CD1c-positive myeloid dendritic cell (primary cell): ENCODE results near the gene FAM185A.
A peak's percentile ranks its signal among the peaks of the same experiment; 100 is the strongest.
"Not testable (repeated sequence)": the region's sequence is repeated elsewhere in the genome, so short reads cannot be mapped to it uniquely, and the experiment has no call there.

Source experiments
- DNase-seq: peaks from one replicate; pipeline ENCODE4 v3.0.0-alpha.2; 2016; ENCODE audit errors: extremely low spot score

Gene FAM185A

GRCh38 chr7:102830197-102830596 is 81.4 kb downstream of the FAM185A start:
- DNase-seq = no peak

GRCh38 chr7:102832674-102833073 is 83.9 kb downstream of the FAM185A start:
- DNase-seq = no peak

GRCh38 chr7:102833343-102833742 is 84.5 kb downstream of the FAM185A start:
- no peak for DNase-seq

- no peak for DNase-seq
Observed at GRCh38 chr7:102834466-102834865, 85.7 kb downstream of the FAM185A start.

GRCh38 chr7:102834999-102835398 is 86.2 kb downstream of the FAM185A start:
- DNase-seq = peak; percentile 9

GRCh38 chr7:102836191-102836919 is 87.6 kb downstream of the FAM185A start:
- DNase-seq = no peak

- DNase-seq = no peak
Observed at GRCh38 chr7:102836977-102837376, 88.2 kb downstream of the FAM185A start.

GRCh38 chr7:102837802-102838201 is 89.0 kb downstream of the FAM185A start:
- no peak for DNase-seq

- DNase-seq = not testable (repeated sequence)
Observed at GRCh38 chr7:102838572-102839101, 89.8 kb downstream of the FAM185A start.

GRCh38 chr7:102840404-102840803 is 91.6 kb downstream of the FAM185A start:
- DNase-seq = no peak

- DNase-seq = no peak
Observed at GRCh38 chr7:102841290-102841689, 92.5 kb downstream of the FAM185A start.

- DNase-seq = no peak
Observed at GRCh38 chr7:102842284-102842683, 93.5 kb downstream of the FAM185A start.

GRCh38 chr7:102843850-102844249 is 95.1 kb downstream of the FAM185A start:
- no peak for DNase-seq

- DNase-seq = no peak
Observed at GRCh38 chr7:102845346-102845745, 96.5 kb downstream of the FAM185A start.

GRCh38 chr7:102849079-102849478 is 100.3 kb downstream of the FAM185A start:
- no peak for DNase-seq

GRCh38 chr7:102849538-102849937 is 100.7 kb downstream of the FAM185A start:
- no peak for DNase-seq

- DNase-seq = no peak
Observed at GRCh38 chr7:102856036-102856435, 107.2 kb downstream of the FAM185A start.
